CD4-positive, alpha-beta T cell (primary cell): ENCODE results near the gene CRIM1. TPM values are rescaled to one million over a fixed set of nuclear protein-coding genes. Genes with fewer than 3 reads are reported as not detected.

Experiments
- ATAC-seq: fragments of 200-7000 bp; cut with Tn5 transposase; one replicate; pipeline ENCODE4 v1.10.0; 2022; ENCODE audit warnings: mild to moderate bottlenecking; ENCODE audit not compliant: poor library complexity
- CTCF ChIA-PET: fragments of 350-600 bp; sonication (Branson Sonifier 250); formaldehyde crosslinking; loops from one replicate; lab custom pipeline; 2021; ENCODE audit warnings: antibody characterized with exemption, inconsistent platforms; lab: Charles Lee
- POLR2A ChIA-PET: fragments of 350-600 bp; sonication (Branson Sonifier 250); formaldehyde crosslinking; loops from one replicate; lab custom pipeline; 2021; ENCODE audit warnings: antibody characterized with exemption, inconsistent platforms; lab: Charles Lee
- DNase-seq, 14 experiments: peaks; one replicate each; pipeline ENCODE4 v3.0.0-alpha.2; 2013 to 2020; ENCODE audit warnings: mixed read lengths in 2 of 14
- H3K27ac ChIP-seq, 2 donors: one replicate each; pipeline versions ENCODE4 v1.5.1 to v1.7.0; 2013; ENCODE audit warnings: low read length in 2 of 2, low read depth in 1 of 2, mild to moderate bottlenecking in 1 of 2
- H3K27me3 ChIP-seq, 2 experiments: 1 replicate in 1 of 2; 2 replicates in 1 of 2; pipeline versions ENCODE4 v1.6.1 to v1.7.0; 2013; ENCODE audit warnings: low read length in 2 of 2, control low read depth in 1 of 2, mild to moderate bottlenecking in 1 of 2, moderate library complexity in 1 of 2; ENCODE audit not compliant: insufficient read depth in 2 of 2, control insufficient read depth in 1 of 2
- H3K36me3 ChIP-seq: one replicate; pipeline ENCODE4 v1.6.1; 2013; ENCODE audit warnings: low read length, control low read depth; ENCODE audit not compliant: insufficient read depth
- H3K4me1 ChIP-seq: one replicate; pipeline ENCODE4 v1.6.1; 2013; ENCODE audit warnings: low read length, control low read depth; ENCODE audit not compliant: insufficient read depth
- H3K4me3 ChIP-seq: one replicate; pipeline ENCODE4 v1.5.1; 2013; ENCODE audit warnings: mild to moderate bottlenecking, low read length, moderate library complexity
- H3K9me3 ChIP-seq, 2 experiments: 1 replicate in 1 of 2; 2 replicates in 1 of 2; pipeline versions ENCODE4 v1.6.1 to v1.7.0; 2013; ENCODE audit warnings: low read length in 2 of 2, mild to moderate bottlenecking in 2 of 2, control low read depth in 1 of 2, moderate library complexity in 1 of 2; ENCODE audit not compliant: control insufficient read depth in 1 of 2, insufficient read depth in 1 of 2
- H3K27ac Mint-ChIP-seq: one replicate; pipeline ENCODE4 v1.8.0; 2020; ENCODE audit warnings: mixed read lengths
- H3K27me3 Mint-ChIP-seq: one replicate; pipeline ENCODE4 v1.8.0; 2021; ENCODE audit warnings: mixed read lengths
- H3K36me3 Mint-ChIP-seq: one replicate; pipeline ENCODE4 v1.8.0; 2021; ENCODE audit warnings: low read depth, mixed read lengths
- H3K4me1 Mint-ChIP-seq: one replicate; pipeline ENCODE4 v1.8.0; 2021; ENCODE audit warnings: low read depth, mixed read lengths
- H3K4me3 Mint-ChIP-seq: one replicate; pipeline ENCODE4 v1.8.0; 2020; ENCODE audit warnings: mild to moderate bottlenecking, mixed read lengths
- H3K9me3 Mint-ChIP-seq: one replicate; pipeline ENCODE4 v1.8.0; 2020; ENCODE audit warnings: mixed read lengths
- intact Hi-C, 2 experiments: fragments of 100-400 bp; cut with DNase I in 1 of 2; cut with micrococcal nuclease in 1 of 2; formaldehyde crosslinking; loops; one replicate each; pipeline versions ENCODE4 v1.15.1 to v1.9.0; 2023 to 2025; cut with DNase I, micrococcal nuclease
- total RNA-seq, 174 experiments: library from RNA in 2 of 174; stranded (reverse) in 2 of 174; gene quantifications; one replicate each; pipeline ENCODE4 v1.2.3 and lab custom pipeline; 2021 to 2026
- TF ChIP-seq, protein P1 (sequence below): fragments of 200-600 bp; IDR thresholded peaks from one replicate; pipeline ENCODE4 v1.8.0; 2022; ENCODE audit warnings: antibody characterized with exemption, mild to moderate bottlenecking

The CRIM1 gene
- total RNA-seq, 2 experiments from 2014 or later, result 1.1 to 1.7 TPM

DNA sequence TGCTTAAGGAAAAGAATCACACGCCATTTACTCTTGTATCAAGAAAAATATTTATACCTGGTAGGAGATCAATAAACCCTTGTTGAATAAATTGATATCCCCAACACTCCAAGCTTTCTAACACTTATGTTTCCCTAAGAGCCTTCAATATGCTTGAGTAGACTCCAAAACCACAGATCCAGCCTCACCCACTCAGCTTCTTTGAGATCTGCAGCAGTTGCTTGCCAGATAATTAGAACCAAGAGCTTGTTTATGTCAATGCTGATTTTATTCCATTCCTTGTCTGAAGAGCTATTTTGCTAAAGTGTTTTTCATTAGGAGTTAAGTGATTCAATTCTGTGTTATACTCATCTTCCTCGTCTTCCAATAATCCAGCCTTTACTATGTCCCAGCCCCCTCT, 26.3 kb upstream of the CRIM1 start:
- H3K27ac ChIP-seq, result no peak overlapping the region
- Mint-ChIP-seq H3K9me3 (no peaks in the 10 kb centered on the region), H3K27me3 (no peaks in the 10 kb centered on the region), H3K36me3 (no peaks in the 10 kb centered on the region), H3K4me3 (no peak overlapping the region), H3K4me1 (peaks cover 5% of the 10 kb centered on the region), H3K27ac (no peak overlapping the region)
- ATAC-seq (no peak), DNase-seq (no peak)
- H3K9me3 ChIP-seq, result no peaks in the 10 kb centered on the region
- H3K4me1 ChIP-seq, result no peaks in the 10 kb centered on the region
- POLR2A ChIA-PET, result no interaction called here
- intact Hi-C loops, result no loop called here
- H3K27me3 ChIP-seq, result no peaks in the 10 kb centered on the region
- no peak overlapping the region for H3K4me3 ChIP-seq
- CTCF ChIA-PET, result no interaction called here
- H3K36me3 ChIP-seq, result no peaks in the 10 kb centered on the region
- TF ChIP-seq, protein P1, sequence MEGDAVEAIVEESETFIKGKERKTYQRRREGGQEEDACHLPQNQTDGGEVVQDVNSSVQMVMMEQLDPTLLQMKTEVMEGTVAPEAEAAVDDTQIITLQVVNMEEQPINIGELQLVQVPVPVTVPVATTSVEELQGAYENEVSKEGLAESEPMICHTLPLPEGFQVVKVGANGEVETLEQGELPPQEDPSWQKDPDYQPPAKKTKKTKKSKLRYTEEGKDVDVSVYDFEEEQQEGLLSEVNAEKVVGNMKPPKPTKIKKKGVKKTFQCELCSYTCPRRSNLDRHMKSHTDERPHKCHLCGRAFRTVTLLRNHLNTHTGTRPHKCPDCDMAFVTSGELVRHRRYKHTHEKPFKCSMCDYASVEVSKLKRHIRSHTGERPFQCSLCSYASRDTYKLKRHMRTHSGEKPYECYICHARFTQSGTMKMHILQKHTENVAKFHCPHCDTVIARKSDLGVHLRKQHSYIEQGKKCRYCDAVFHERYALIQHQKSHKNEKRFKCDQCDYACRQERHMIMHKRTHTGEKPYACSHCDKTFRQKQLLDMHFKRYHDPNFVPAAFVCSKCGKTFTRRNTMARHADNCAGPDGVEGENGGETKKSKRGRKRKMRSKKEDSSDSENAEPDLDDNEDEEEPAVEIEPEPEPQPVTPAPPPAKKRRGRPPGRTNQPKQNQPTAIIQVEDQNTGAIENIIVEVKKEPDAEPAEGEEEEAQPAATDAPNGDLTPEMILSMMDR, result no peak

DNA sequence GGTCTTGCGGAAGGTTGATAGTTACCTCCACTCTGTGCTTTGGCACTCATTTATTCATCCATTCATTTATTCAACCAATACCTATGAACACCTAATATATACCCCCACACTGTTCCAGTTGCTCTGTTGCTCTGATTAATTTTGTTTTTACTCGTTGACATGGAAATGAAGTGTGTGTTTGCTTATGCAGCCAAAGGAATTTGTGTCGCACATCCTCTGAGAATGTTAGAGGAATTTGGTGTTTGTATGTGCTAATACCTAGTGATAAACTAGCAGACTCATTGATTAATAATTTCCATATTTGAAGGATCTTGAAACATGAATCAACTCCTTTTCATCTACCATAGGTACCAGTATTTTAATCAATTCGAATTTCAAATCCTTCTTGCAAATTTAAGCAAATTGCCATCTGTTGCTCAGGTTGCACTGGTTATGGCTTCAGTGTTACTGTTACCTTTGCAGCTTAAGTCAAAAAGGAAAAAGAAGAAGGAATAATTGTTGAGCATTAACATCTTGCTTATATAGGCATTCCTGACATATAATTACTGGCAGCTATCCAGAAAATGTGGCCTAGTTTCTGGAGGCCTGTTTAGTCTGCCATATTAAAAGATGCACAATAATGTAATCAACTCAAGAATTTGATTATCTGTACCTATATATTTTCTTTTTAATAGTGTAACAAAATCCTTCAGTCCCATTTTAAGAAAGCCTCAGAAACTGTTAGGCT, 25.7 kb upstream of the CRIM1 start:
- Histone ChIP-seq H3K9me3 (no peaks in the 10 kb centered on the region), H3K4me1 (no peaks in the 10 kb centered on the region), H3K27ac (no peak overlapping the region), H3K36me3 (no peaks in the 10 kb centered on the region), H3K27me3 (no peaks in the 10 kb centered on the region), H3K4me3 (no peak overlapping the region)
- Mint-ChIP-seq H3K27me3 (no peaks in the 10 kb centered on the region), H3K9me3 (no peaks in the 10 kb centered on the region), H3K27ac (no peak overlapping the region), H3K4me3 (no peak overlapping the region), H3K36me3 (no peaks in the 10 kb centered on the region), H3K4me1 (peaks cover 5% of the 10 kb centered on the region)
- intact Hi-C loops, result no loop called here
- TF ChIP-seq, protein P1, result no peak
- ChIA-PET POLR2A (no interaction called here), CTCF (interaction anchor here (1.0 kb wide), 1 partner anchor 8 kb away, joined by 3 read pairs; no protein-coding TSS in a partner anchor)
- no peak for DNase-seq
- ATAC-seq, result no peak

DNA sequence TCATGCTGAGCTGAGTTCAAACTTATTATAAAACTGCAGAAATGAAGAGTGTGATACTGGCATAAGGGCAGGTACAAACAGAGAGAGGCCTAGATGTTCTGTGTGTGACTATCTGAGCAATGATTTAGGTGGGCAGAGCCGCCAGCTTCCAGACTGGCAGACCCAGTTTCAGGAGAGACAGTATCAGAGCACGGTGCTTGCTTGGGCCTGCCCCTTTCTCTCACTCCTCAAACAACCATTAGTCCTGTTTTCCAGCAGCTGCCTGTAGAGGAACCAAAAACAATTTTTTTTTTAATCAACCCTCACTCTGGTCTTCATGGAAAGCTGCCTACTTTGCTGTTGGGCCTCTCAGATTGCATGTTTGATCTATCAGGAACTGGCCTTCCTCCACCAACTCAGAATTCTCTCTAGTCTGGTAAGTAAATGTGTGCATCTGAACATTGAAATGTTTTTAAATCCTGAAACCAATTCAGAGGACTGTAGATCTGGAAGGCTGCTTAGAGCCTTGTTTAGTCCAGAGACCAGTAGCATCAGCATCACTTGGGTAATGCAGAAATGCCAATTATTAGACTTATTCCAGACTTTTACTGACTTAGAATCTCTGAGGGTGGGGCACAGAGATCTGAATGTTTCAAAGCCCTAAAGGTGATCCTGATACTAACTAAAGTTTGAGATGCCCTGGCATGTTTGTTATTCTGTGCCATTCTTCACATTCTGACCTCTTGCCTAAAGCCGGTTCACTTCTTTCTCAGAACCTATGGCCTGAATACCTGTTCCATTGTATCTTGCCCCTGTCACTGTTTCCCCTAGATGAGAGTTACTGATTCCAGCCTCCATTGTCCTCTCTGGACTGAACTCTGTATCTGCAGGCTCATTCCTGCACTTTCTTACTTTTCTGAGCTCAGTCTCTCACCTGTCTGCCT, 24.8 kb upstream of the CRIM1 start:
- Mint-ChIP-seq H3K4me1 (peaks cover 5% of the 10 kb centered on the region), H3K4me3 (no peak overlapping the region), H3K27me3 (no peaks in the 10 kb centered on the region), H3K9me3 (no peaks in the 10 kb centered on the region), H3K36me3 (no peaks in the 10 kb centered on the region), H3K27ac (no peak overlapping the region)
- DNase-seq, result no peak
- Histone ChIP-seq H3K4me3 (no peak overlapping the region), H3K36me3 (no peaks in the 10 kb centered on the region), H3K27ac (no peak overlapping the region), H3K27me3 (no peaks in the 10 kb centered on the region), H3K4me1 (no peaks in the 10 kb centered on the region), H3K9me3 (no peaks in the 10 kb centered on the region)
- ChIA-PET CTCF (interaction anchor here (1.0 kb wide), 1 partner anchor 9 kb away, joined by 3 read pairs; no protein-coding TSS in a partner anchor), POLR2A (no interaction called here)
- intact Hi-C loops, result no loop called here
- ATAC-seq, result no peak
- TF ChIP-seq, protein P1, result no peak
